GM21528 (cell line): Measurements from ENCODE around the gene GLCCI1.
"Not testable (repeated sequence)": the region's sequence is repeated elsewhere in the genome, so short reads cannot be mapped to it uniquely, and the experiment has no call there.

Source experiments
- ATAC-seq: cut with Tn5 transposase; IDR thresholded peaks from one replicate; pipeline ENCODE4 v1.9.1; 2021; ENCODE audit warnings: mild to moderate bottlenecking, moderate library complexity; ENCODE audit not compliant: unreplicated experiment, low FRiP score

Gene GLCCI1

GRCh38 chr7:8040768-8041369 is 72.3 kb downstream of the GLCCI1 start:
- ATAC-seq, result no peak

- no peak for ATAC-seq
These were observed 74.4 kb downstream of the GLCCI1 start for GRCh38 chr7:8042796-8043535.

GRCh38 chr7:8044761-8045430 is 76.3 kb downstream of the GLCCI1 start:
- ATAC-seq, result no peak

- ATAC-seq, result not testable (repeated sequence)
These were observed 79.5 kb downstream of the GLCCI1 start for GRCh38 chr7:8048067-8048466.

GRCh38 chr7:8051373-8051772 is 82.8 kb downstream of the GLCCI1 start:
- ATAC-seq, result no peak

- ATAC-seq, result no peak
These were observed 83.4 kb downstream of the GLCCI1 start for GRCh38 chr7:8051998-8052397.

GRCh38 chr7:8052824-8053223 is 84.2 kb downstream of the GLCCI1 start:
- ATAC-seq, result no peak

- ATAC-seq, result no peak
These were observed 87.8 kb downstream of the GLCCI1 start for GRCh38 chr7:8056439-8056838.

GRCh38 chr7:8057566-8057965 is 89.0 kb downstream of the GLCCI1 start:
- no peak for ATAC-seq

- ATAC-seq, result no peak
These were observed 89.7 kb downstream of the GLCCI1 start for GRCh38 chr7:8058322-8058721.

- no peak for ATAC-seq
These were observed 90.3 kb downstream of the GLCCI1 start for GRCh38 chr7:8058852-8059251.

GRCh38 chr7:8060241-8060640 is 91.6 kb downstream of the GLCCI1 start:
- ATAC-seq, result no peak

- ATAC-seq, result not testable (repeated sequence)
These were observed 94.7 kb downstream of the GLCCI1 start for GRCh38 chr7:8063300-8063699.

- no peak for ATAC-seq
These were observed 95.2 kb downstream of the GLCCI1 start for GRCh38 chr7:8063706-8064297.

GRCh38 chr7:8064828-8065227 is 96.2 kb downstream of the GLCCI1 start:
- ATAC-seq, result no peak

- ATAC-seq, result no peak
These were observed 96.8 kb downstream of the GLCCI1 start for GRCh38 chr7:8065356-8065813.

GRCh38 chr7:8068892-8069686 is 100.5 kb downstream of the GLCCI1 start:
- ATAC-seq, result no peak

GRCh38 chr7:8070451-8071180 is 102.0 kb downstream of the GLCCI1 start:
- no peak for ATAC-seq

- ATAC-seq, result no peak
These were observed 109.8 kb downstream of the GLCCI1 start for GRCh38 chr7:8078418-8078817.

GRCh38 chr7:8082762-8083161 is 114.2 kb downstream of the GLCCI1 start:
- no peak for ATAC-seq
